Cardiac muscle cell (in vitro differentiated cells and primary cell): ENCODE results near the gene LGALS9C. TPM values are rescaled to one million over a fixed set of nuclear protein-coding genes. Genes with fewer than 3 reads are reported as not detected.
"Not testable (repeated sequence)": the region's sequence is repeated elsewhere in the genome, so short reads cannot be mapped to it uniquely, and the experiment has no call there.

ENCODE experiments used
- DNase-seq, 2 donors: peaks; one replicate each; pipeline versions ENCODE4 v3.0.0 to v3.0.0-alpha.2; 2010 to 2017; ENCODE audit warnings: low read depth in 1 of 2, low spot score in 1 of 2
- H3K27ac ChIP-seq: fragments of 200-600 bp; sonication (generic); 2 replicates; pipeline ENCODE4 v1.5.1; 2016
- H3K27me3 ChIP-seq: fragments of 200-600 bp; sonication (generic); 2 replicates; pipeline ENCODE4 v1.6.0; 2016; ENCODE audit warnings: control low read depth
- H3K36me3 ChIP-seq: fragments of 200-600 bp; sonication (generic); 2 replicates; pipeline ENCODE4 v1.5.1; 2016; ENCODE audit warnings: control low read depth
- H3K4me1 ChIP-seq: fragments of 200-600 bp; sonication (generic); 2 replicates; pipeline ENCODE4 v1.8.1; 2017; ENCODE audit warnings: low read depth, mild to moderate bottlenecking, mixed run types
- H3K4me3 ChIP-seq: fragments of 200-600 bp; sonication (generic); 2 replicates; pipeline ENCODE4 v1.5.1; 2016; ENCODE audit warnings: mild to moderate bottlenecking
- H3K9me3 ChIP-seq: fragments of 200-600 bp; sonication (generic); 2 replicates; pipeline ENCODE4 v1.5.1; 2017; ENCODE audit warnings: low read depth, mild to moderate bottlenecking, control low read depth
- polyA plus RNA-seq: library from polyadenylated mRNA; unstranded; fragments of >200 nt; fragmentation: Nextera tagmentation; extraction: Ambion mirVana; gene quantifications from 2 replicates; pipeline ENCODE4 v1.2.1, GENCODE V29; 2016
- total RNA-seq: library from RNA; depleted of rRNA; stranded (reverse); fragments of >200 nt; gene quantifications from 2 replicates; pipeline ENCODE4 v1.2.3, GENCODE V29; 2016

Gene LGALS9C
- total and polyA plus RNA-seq, 2 experiments from 2014 or later: not detected

DNA sequence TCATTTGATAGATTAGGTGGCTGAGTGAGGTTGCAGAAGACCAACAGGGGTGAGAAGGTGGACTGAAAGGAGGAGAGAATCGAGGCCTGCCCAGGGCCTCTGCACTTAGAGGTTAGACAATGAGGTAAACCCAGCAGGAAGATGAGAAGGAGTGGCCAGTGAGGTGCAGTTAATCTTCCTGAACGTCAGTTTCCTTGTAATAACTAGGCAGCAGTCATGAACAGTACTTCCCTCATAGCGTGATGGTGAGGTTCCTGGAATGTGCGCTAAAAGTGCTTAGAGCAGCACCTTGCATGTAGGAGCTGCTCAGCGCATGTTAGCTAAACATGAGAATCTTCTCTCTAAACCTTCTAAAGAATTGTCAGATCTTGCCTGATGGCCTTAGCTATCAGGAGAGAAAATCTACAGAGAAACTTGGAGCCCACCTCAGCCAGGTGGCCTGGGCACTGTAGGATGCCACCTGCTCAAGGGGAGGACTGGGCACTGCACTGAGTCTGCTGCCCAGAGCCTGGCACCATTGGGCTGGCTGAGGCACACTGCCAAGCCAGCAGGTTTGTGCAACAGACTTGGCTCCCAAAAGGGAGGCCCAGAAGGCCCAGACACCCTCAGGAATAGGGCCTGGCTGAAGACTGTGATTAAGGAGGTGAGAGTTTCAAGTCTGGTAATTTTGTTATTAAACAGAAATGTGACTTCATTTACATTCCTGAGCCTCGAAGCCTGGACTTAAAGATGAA lies 10.2 kb upstream of the LGALS9C start:
- H3K4me3 ChIP-seq, H3K36me3 ChIP-seq, H3K27ac ChIP-seq, H3K27me3 ChIP-seq, DNase-seq, H3K9me3 ChIP-seq, H3K4me1 ChIP-seq: not testable (repeated sequence)

DNA sequence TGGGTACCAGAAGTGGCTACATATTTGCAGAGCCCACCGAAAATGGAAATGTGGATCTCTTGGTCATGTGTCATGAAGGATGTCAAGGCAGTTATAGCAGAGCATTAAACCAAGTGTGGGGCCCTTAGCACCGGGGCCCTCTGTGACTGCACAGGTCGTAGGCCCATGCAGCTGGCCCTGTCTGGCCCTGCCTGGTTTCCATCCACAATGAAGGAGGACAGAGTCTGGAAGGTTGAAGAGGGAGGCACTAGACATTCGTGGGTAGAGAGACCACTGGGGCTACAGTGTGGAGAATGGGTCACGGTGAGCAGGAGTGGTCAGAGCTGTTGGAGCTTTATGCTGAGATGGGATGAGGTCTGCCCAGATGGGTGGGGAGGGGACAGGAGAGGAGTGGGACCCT lies 9.6 kb upstream of the LGALS9C start:
- not testable (repeated sequence) for H3K9me3 ChIP-seq, DNase-seq, H3K36me3 ChIP-seq, H3K27me3 ChIP-seq, H3K27ac ChIP-seq, H3K4me1 ChIP-seq, H3K4me3 ChIP-seq

DNA sequence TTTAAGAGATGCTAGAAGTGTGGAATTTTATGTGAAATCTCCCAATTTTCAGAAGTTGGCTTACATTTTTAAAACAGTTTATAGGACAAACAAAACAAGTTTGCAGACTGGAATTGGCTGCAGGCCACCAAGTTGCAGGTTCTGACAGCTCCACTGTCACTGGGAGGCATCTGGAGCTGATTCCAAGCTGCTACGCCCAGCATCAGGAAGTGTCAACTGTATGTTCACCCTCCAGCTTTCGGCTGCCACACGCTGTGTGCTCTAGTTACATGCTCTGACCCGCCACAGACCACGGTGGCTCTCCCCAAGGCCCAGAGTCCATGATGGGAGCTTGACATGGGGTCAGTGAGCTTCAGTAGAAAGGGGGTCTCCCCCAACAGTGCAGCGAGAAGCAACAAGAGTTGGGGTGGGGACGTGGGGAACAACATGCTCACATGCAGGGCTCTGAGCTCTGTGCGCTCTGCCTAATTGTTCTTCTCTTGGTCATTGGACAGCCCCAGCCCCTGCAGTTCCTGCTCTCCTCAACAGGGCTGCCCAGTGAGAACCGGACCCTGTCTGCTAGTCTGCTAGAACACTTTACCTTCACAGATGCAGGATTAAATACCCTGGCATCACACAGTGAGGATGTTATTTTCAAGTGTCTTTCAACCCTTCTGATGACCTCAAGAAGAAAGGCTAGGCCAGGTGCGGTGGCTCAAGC lies 8.0 kb upstream of the LGALS9C start:
- H3K36me3 ChIP-seq, H3K27ac ChIP-seq, H3K9me3 ChIP-seq, H3K4me3 ChIP-seq, DNase-seq, H3K27me3 ChIP-seq, H3K4me1 ChIP-seq: not testable (repeated sequence)

DNA sequence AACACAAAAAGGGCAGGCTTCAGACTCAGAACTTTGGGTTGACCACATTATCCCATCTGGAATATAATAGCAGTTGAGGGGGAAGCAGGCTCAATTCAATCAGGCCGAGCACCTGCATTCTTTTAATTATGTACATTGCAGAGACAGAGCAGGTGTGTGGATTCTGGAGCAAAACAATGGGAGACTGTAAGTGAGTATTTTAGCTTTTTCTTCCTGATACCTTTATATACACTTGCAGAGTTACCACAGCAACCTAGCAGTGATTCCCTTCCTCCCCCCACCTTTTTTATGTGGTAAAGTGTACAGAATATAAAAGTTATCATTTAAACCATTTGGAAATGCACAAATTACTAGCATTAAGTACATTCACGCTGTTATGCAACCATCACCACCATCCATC lies 6.8 kb upstream of the LGALS9C start:
- not testable (repeated sequence) for H3K27me3 ChIP-seq, DNase-seq, H3K4me1 ChIP-seq, H3K27ac ChIP-seq, H3K4me3 ChIP-seq, H3K9me3 ChIP-seq, H3K36me3 ChIP-seq

DNA sequence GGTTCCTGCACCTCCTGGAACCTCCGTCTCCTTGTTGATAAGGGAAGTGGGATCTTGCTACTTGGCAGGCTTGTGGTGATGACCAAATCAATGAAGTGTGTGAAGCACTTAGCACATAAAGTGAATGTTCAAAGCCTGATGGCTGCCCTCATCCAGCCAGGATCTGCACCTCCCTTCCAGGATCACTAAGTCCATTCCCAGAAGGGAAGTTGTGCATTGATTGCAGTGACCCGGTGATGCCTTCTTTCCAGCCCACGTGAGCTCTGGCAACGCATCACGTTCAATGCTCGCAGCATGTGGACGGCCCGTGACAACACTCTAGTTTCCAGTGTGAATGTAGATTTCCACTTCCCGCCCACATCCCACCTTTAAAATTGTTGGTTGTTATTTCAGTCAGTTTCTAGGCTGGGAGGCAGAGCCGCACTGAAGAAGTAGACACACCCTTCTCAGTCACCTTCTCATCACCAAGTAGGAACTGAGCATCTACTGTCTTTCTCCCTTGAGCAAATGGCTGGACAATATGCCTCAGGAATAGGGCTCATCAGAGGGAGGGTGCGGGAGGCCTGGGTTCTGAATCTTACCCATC lies 6.2 kb upstream of the LGALS9C start:
- not testable (repeated sequence) for H3K27ac ChIP-seq

DNA sequence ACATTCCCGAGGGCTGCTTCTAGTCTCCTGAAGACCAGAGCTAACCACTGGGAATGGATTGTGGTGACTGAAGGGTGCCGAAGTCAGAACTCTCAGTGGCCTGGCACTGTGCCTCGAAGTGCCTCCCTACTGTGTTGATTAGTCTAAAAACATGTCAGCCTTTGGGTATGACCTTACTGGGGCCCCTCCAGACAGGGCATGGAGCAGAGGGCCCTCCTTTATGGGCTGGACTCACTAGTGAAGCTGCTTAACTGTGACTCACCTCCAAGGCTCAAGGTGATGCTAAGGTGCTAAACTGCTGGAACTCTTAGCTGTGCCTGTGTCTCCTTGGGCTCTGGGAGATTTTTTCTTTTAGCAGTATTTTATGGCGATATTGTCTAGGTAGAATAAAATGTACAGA lies 2.6 kb upstream of the LGALS9C start:
- not testable (repeated sequence) for H3K4me1 ChIP-seq, H3K4me3 ChIP-seq, H3K27ac ChIP-seq, H3K9me3 ChIP-seq, H3K36me3 ChIP-seq, DNase-seq, H3K27me3 ChIP-seq

More for the DNA sequence above, 6.2 kb upstream of the LGALS9C start:
- not testable (repeated sequence) for H3K4me3 ChIP-seq, H3K4me1 ChIP-seq, H3K9me3 ChIP-seq, H3K27me3 ChIP-seq, H3K36me3 ChIP-seq, DNase-seq

DNA sequence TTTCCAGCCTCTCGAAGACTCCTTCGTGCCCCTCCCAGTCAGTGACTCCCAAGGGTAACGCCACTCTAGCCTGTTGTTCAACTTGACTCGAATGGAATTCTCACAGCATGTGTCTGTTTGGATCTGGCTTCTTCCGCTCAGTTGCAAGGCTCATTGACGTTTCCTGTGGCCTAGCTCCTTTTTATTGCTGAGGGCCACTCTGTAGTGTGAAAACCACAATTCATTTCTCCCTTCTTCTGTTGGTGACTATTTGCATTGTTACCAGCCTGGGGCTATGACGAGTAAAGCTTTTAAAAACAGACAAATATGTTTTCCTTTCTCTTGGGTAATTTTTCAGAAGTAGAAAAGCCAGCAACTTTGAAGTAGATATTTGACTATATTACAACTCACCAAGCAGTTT lies 1.8 kb upstream of the LGALS9C start:
- H3K36me3 ChIP-seq, H3K27me3 ChIP-seq, H3K27ac ChIP-seq, H3K4me3 ChIP-seq, H3K4me1 ChIP-seq, DNase-seq, H3K9me3 ChIP-seq: not testable (repeated sequence)

DNA sequence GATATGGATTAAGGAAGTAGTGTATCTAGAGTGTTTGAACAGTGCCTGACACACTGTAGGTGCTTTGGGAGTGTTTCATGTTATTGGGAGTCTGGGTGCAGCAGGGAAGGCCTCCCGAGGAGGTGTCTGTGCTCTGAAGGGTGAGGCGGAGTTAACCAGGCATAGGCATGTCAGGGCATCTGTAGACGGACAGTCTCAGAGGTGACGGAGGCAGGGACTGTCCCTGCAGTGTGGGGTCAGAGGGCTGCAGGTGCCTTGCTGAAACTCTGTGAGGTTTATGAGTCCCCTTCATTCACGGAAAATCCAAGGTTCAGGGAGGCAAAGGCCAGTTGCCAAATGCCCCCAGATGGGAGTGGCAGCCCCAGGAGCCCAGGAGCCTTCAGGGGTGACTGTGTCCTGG lies 778 bp downstream of the LGALS9C start:
- not testable (repeated sequence) for H3K4me1 ChIP-seq, H3K36me3 ChIP-seq, H3K27ac ChIP-seq, DNase-seq, H3K4me3 ChIP-seq, H3K27me3 ChIP-seq, H3K9me3 ChIP-seq

DNA sequence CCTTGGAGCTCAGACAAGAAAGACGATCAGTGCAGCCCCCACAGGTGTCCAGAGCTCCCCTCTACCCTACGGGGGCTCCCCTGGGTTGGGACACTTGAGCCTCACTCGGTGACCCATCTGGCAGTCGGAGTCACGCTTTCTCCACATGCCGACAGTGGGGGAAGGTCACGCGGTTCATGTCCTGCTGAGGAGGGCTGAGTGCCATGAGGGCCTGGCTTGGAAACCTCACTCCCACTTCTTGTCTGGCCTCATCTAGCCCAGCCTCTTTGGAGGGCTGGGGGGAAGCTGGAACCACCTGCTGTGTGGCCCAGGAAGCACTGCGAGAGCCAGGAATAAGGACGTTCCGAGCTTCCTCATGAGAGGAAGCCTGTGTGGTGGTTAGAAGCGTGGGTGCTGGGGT lies 1.8 kb downstream of the LGALS9C start:
- DNase-seq, H3K9me3 ChIP-seq, H3K36me3 ChIP-seq, H3K27me3 ChIP-seq, H3K27ac ChIP-seq, H3K4me1 ChIP-seq, H3K4me3 ChIP-seq: not testable (repeated sequence)

DNA sequence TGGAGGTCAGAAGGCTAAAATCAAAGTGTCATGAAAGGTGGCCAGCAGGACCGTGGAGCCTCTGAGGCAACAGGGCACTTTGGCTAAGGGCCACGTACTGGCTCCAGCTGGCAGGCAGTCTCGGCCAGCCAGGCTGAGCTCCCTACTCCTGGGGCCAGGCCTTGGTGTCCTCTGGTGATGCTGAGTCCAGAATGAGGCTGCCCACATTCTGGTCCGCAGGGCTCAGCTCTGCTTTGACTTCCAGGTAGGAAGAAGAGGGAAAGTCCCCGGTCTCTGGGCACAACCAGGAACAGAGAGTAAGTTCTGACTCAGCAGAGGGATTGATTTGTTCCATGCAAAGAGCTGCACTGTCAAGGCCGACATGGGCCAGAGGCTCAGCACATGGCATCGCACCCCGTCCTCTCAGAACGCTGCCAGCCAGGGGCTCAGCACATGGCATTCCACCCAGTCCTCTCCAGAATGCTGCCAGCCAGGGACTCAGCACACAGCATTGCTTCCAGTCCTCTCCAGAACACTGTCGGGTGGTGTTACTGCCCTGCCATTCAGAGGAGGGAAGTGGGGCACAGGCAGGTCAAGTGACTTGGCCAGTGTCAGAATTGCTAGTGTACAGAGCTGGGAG lies 2.5 kb downstream of the LGALS9C start:
- not testable (repeated sequence) for H3K9me3 ChIP-seq

DNA sequence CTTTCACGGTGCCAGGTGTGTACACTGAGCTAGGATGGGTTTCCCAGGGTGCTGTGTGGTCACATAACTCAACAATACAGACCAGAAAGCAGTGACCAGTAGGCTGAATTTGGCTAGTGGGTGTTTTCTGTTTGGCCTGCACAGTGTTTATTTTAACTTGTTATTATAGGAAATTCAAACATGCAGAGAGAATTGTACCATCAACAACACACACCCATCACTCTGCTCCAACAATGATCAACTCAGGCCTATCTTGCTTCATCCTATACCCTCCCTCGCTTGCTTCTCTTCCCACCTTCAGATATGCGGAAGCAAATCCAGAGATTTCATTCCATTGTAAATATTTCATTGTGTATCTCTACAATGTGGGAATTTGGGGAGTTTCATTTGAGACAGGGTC lies 5.2 kb downstream of the LGALS9C start:
- not testable (repeated sequence) for H3K27ac ChIP-seq, H3K4me1 ChIP-seq, DNase-seq, H3K4me3 ChIP-seq, H3K27me3 ChIP-seq, H3K9me3 ChIP-seq, H3K36me3 ChIP-seq

More for the DNA sequence above, 2.5 kb downstream of the LGALS9C start:
- not testable (repeated sequence) for H3K27me3 ChIP-seq, H3K4me3 ChIP-seq, H3K4me1 ChIP-seq, H3K27ac ChIP-seq, H3K36me3 ChIP-seq, DNase-seq

DNA sequence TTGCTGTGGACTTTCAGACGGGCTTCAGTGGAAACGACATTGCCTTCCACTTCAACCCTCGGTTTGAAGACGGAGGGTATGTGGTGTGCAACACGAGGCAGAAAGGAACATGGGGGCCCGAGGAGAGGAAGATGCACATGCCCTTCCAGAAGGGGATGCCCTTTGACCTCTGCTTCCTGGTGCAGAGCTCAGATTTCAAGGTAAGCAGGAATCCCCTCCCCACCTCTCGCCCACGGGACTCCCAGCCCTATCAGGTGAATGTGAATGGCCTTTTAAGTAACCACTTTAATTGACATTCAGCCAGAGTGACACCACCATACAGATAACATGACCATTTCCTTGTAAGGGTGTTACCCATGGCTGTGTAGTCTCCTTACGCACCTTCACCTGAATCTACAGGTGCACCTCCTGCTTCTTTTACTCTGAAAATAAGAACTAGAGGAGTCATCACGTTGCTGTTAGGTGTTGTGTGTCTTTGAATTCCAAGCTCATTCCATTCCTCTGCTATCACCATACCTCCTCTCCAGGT lies 9.4 kb downstream of the LGALS9C start:
- H3K9me3 ChIP-seq, H3K27ac ChIP-seq, H3K36me3 ChIP-seq, DNase-seq, H3K27me3 ChIP-seq, H3K4me3 ChIP-seq, H3K4me1 ChIP-seq: not testable (repeated sequence)

DNA sequence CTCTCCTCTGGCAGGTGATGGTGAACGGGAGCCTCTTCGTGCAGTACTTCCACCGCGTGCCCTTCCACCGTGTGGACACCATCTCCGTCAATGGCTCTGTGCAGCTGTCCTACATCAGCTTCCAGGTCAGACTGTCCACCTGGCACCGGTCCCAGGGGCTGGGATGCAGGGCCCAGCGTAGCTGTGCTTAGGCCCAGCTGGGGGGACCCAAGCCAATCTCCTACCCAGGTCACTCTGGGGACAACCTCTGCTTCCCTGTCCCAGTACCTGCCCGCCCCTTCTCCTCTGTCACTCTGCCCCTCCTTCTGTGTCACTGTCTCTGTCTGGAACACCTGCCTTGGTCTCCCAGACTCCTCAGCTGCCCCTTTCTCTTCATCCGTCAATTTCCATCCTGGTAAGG lies 11.0 kb downstream of the LGALS9C start:
- not testable (repeated sequence) for H3K27ac ChIP-seq, H3K36me3 ChIP-seq, H3K4me3 ChIP-seq, H3K4me1 ChIP-seq, H3K9me3 ChIP-seq, H3K27me3 ChIP-seq, DNase-seq

DNA sequence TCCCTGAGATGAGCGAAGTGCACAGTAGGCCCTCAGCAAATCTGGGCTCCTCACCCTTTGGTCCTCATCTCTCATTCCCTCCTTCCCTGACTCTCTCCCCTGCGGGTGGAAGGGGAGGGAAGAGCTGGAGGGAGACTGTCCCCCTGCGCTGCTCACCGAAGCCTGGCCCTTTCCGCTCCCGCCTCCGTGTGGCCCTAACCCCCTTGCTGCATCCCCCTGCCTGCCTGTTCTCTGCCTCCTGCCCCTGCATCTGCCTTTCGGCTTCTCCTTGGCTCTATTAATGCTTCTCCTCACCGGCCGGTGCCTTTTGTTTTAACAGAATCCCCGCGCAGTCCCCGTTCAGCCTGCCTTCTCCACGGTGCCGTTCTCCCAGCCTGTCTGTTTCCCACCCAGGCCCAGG lies 12.0 kb downstream of the LGALS9C start:
- not testable (repeated sequence) for DNase-seq, H3K4me3 ChIP-seq, H3K4me1 ChIP-seq, H3K36me3 ChIP-seq, H3K9me3 ChIP-seq, H3K27me3 ChIP-seq, H3K27ac ChIP-seq
